GM18861 (cell line): Measurements from ENCODE around the gene HINT3.
"Not testable (repeated sequence)": the region's sequence is repeated elsewhere in the genome, so short reads cannot be mapped to it uniquely, and the experiment has no call there.

Experiments
- ATAC-seq: cut with Tn5 transposase; IDR thresholded peaks from one replicate; pipeline ENCODE4 v1.9.1; 2021; ENCODE audit not compliant: unreplicated experiment

The HINT3 gene

DNA sequence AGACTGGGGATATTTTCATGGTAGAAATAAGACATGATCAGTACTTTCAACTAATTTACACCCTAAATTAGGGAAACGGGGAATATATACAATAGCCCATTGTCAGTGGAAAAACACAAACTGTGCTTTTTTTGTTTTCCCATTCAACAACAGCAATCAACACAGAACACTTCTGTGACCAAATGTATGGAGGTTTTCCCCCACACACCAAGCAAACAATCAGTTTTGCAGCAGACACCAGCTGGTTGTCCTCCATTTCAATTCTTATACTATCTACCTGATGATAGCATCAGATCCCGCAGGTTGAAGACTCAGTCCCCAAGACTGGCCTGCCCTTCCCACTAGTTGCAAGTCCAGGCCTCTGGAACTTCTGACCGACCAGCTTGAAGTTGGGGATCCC lies 4.5 kb downstream of the HINT3 start:
- ATAC-seq = no peak

GRCh38 chr6:125962900-125963497 lies 6.4 kb downstream of the HINT3 start:
- ATAC-seq = no peak

- ATAC-seq = no peak
Observed at GRCh38 chr6:125963817-125964216, 7.2 kb downstream of the HINT3 start.

DNA sequence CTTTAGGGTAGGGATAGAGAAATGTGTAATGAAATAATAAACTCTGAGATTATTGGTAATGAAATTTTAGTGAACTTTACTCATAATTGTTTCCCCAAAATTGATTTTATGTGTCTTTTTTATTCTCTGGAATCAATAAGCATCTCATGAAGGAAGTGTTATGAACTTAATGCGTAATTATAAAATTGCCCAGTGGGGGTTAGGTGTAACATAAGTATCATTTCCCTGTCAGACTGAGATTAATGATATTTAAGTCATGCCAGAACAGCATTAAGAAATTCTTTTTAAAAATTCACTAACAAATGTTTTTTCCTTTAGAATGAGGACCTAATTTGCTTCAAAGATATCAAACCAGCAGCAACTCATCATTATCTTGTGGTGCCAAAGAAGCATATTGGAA lies 10.0 kb downstream of the HINT3 start:
- ATAC-seq = no peak

- no peak for ATAC-seq
Observed at GRCh38 chr6:125968493-125968892, 11.9 kb downstream of the HINT3 start.

GRCh38 chr6:125970760-125971159 lies 14.2 kb downstream of the HINT3 start:
- ATAC-seq = no peak

DNA sequence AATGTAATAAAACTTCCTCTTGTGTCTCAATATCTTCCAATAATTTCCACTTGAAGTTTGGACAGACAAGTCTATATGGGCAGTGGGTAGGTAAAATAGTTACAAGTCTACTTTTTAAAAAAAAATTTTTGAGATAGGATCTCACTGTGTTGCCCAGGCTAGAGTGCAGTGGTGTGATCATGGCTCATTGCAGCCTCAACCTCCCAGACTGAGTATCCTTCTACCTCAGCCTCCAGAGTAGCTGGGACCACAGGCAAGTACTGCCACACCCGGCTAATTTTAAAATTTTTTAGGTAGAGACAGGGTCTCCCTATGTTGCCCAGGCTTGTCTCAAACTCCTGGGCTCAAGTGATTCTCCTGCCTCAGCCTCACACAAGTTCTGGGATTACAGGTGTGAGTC lies 15.9 kb downstream of the HINT3 start:
- not testable (repeated sequence) for ATAC-seq

GRCh38 chr6:125974214-125974866 lies 17.8 kb downstream of the HINT3 start:
- peak; percentile 58 for ATAC-seq

DNA sequence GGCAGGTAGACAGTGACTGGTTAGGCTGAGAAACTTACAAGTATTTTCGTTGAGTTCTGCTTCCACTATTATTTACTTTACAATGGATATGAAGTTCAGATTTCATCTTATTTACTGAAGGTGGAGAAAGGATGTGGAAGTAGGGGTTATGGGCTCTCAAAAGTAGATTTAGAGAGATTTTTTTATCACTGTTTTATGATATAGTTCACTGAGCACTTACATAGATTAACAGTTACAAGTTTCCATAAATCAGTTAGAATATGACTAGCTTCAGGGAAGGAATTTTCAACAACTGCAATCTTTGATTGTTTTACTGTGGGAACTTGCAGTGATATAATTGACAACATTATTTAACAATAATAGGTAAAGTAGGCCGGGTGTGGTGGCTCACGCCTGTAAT lies 22.5 kb downstream of the HINT3 start:
- ATAC-seq = no peak

- no peak for ATAC-seq
Observed at GRCh38 chr6:125981571-125982185, 25.1 kb downstream of the HINT3 start.

DNA sequence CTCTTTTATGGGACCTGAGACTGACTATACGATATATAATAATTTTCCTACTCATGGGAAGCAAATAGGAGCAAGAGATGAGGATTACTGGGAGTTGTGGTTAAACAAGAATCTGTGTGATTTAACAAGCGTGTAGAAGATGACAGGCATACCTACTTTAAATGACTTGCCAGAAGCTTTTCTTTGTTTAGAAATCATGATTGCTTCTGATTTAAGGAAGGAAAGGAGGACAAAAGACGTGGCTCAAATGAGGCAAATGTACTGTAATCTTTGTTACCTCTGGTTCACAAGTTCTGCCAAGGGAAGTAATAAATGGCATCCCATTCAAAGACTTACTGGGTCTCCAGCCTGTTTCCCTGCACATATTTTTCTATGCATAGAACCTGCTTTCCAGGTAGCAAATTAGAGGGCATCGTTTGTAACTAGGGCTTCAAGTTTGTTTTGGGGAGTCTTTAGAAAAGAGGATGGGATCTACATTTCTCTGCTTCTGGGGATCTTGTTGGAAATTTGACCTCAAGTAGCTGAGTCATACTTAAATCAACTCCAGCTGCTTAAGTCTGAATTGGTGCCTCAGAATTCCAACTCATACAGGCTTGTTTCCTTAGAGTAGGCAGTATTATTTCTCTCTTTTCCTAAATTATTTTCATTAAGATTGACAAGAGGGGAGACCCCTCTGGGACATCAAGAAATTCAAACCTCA lies 26.8 kb downstream of the HINT3 start:
- ATAC-seq = no peak

GRCh38 chr6:125984311-125984710 lies 27.7 kb downstream of the HINT3 start:
- ATAC-seq = no peak

- ATAC-seq = no peak
Observed at GRCh38 chr6:125985522-125985921, 29.0 kb downstream of the HINT3 start.

GRCh38 chr6:125985979-125986300 lies 29.4 kb downstream of the HINT3 start:
- no peak for ATAC-seq

GRCh38 chr6:125986301-125987025 lies 29.9 kb downstream of the HINT3 start, which contains the start of gene TRMT11:
Gene TRMT11 (plus strand): TSS chr6:125986540. CDS start chr6:125986551, 11 bp downstream.
- peak; percentile 96 for ATAC-seq

DNA sequence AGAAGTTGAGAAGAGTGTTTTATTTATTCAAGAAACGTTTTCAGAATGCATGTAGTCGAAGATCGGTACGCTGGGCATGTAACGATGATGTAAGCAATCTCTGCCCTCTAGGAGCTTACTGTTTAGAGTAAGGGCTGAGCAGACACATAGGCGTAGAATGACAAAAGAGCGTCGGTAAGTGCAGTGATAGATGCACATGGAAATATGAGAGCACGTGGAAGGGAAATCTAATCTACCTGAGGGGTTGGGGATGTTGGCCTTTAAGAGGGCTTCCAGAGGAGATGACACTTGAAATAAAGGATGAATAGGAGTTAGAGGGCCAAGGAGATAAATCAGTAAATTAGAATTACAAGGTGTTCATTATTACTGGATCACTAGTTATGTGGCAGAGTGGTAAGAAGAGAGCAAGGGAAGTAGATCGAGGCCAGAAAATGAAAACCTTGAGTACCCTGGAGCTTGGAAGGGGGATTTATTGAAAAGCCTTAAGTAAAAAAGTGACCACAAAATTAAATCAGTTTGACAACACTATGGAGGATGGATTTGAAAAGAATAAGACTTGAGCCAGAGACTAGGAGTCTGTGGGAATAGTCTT lies 30.6 kb downstream of the HINT3 start:
- ATAC-seq = peak; percentile 22

GRCh38 chr6:125988280-125988679 lies 31.7 kb downstream of the HINT3 start:
- ATAC-seq = no peak

- ATAC-seq = no peak
Observed at GRCh38 chr6:125989631-125990030, 33.1 kb downstream of the HINT3 start.

DNA sequence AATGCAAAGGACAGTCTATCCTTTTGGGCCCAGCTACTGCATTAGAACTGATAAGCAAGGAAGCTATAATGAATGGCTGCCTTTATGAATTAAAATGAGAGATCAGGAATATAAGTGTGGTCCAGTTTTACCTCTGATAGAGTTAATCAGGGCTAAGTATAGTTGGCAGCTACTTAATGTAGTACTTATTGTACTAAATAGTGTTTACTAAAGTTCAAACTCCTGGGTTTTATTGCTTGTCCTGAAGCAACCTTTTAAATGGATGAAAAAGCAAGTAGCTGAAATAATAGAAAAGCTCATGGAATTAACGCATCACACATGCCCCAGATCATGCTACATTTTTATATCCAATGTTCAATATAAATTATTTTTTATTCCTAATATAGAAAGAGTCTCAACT lies 35.1 kb downstream of the HINT3 start:
- no peak for ATAC-seq

- ATAC-seq = no peak
Observed at GRCh38 chr6:125994670-125995488, 38.3 kb downstream of the HINT3 start.
